Breast epithelium (tissue), 3 donors: Measurements from ENCODE around the gene JPH2.

Experiments
- POLR2AphosphoS5 ChIP-seq, 3 donors: sonication (generic); formaldehyde crosslinking; IDR thresholded peaks; one replicate each; pipeline ENCODE4 v1.6.1; 2017; ENCODE audit warnings: antibody characterized with exemption in 3 of 3
- TF ChIP-seq, protein P1 (sequence below), 3 donors: fragments of 450-650 bp; IDR thresholded peaks; one replicate each; pipeline ENCODE4 v1.5.1; 2016 to 2017; ENCODE audit warnings: antibody characterized with exemption in 3 of 3, mild to moderate bottlenecking in 3 of 3, moderate library complexity in 3 of 3

DNA sequence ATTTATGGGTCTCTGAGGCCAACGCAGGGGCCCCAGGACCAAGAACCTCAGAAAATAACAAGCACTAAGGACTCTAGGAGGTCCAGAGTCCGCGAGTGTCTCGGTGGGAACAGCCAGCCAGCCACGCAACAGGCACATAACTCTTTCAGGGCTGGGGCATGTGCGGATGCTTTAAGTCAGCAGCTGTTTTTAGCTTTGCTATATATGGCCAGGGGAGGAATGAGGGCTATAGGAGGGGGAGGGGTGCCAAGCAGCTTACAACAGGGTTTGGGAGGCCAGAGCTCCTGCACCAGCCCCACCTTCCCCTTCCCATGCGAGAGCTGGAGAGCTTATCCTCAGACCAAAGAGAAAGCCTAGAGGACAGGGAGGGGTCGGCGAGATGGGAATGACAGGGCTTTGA lies 6.2 kb downstream of the JPH2 start:
- TF ChIP-seq, protein P1, sequence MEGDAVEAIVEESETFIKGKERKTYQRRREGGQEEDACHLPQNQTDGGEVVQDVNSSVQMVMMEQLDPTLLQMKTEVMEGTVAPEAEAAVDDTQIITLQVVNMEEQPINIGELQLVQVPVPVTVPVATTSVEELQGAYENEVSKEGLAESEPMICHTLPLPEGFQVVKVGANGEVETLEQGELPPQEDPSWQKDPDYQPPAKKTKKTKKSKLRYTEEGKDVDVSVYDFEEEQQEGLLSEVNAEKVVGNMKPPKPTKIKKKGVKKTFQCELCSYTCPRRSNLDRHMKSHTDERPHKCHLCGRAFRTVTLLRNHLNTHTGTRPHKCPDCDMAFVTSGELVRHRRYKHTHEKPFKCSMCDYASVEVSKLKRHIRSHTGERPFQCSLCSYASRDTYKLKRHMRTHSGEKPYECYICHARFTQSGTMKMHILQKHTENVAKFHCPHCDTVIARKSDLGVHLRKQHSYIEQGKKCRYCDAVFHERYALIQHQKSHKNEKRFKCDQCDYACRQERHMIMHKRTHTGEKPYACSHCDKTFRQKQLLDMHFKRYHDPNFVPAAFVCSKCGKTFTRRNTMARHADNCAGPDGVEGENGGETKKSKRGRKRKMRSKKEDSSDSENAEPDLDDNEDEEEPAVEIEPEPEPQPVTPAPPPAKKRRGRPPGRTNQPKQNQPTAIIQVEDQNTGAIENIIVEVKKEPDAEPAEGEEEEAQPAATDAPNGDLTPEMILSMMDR (IDR thresholded peaks at IDR 0.05): no peak
- no peak for TF ChIP-seq POLR2AphosphoS5 (IDR thresholded peaks at IDR 0.05)
